Fibroblast of skin of left biceps (primary cell): ENCODE measurements around the gene NDUFAF3.
A peak's percentile ranks its signal among the peaks of the same experiment; 100 is the strongest.
"Not testable (repeated sequence)": the region's sequence is repeated elsewhere in the genome, so short reads cannot be mapped to it uniquely, and the experiment has no call there.

Experiments
- DNase-seq, 2 experiments: peaks; one replicate each; pipeline ENCODE4 v3.0.0-alpha.2; 2013; ENCODE audit warnings: low read depth in 2 of 2

NDUFAF3 gene

GRCh38 chr3:48999085-48999858, 22.6 kb upstream of the NDUFAF3 start:
- no peak for DNase-seq

- DNase-seq: no peak
These were observed 20.8 kb upstream of the NDUFAF3 start for GRCh38 chr3:49001155-49001554.

- DNase-seq: no peak
These were observed 17.3 kb upstream of the NDUFAF3 start for GRCh38 chr3:49004352-49005302.

- no peak for DNase-seq
These were observed 16.6 kb upstream of the NDUFAF3 start for GRCh38 chr3:49005303-49005680.

GRCh38 chr3:49005998-49006397, 15.9 kb upstream of the NDUFAF3 start:
- no peak for DNase-seq

DNA sequence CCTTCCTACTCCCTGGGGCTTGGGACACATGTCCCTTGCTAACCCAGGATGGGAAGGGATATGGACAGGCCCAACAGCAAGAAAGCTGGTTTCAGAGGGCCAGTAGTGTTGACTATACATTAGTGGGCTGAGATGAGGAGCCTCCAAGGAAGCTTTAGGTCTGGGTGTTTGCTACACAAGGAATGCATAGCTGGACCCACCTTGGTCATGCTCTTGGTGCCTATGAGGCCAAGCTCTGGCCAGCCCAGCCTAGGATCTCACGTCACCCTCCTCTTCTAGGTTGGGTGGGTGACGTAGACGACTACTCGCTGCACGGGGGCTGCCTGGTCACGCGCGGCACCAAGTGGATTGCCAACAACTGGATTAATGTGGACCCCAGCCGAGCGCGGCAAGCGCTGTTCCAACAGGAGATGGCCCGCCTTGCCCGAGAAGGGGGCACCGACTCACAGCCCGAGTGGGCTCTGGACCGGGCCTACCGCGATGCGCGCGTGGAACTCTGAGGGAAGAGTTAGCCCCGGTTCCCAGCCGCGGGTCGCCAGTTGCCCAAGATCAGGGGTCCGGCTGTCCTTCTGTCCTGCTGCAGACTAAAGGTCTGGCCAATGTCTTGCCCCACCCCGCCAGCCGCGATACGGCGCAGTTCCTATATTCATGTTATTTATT, 15.4 kb upstream of the NDUFAF3 start:
- DNase-seq: no peak

DNA sequence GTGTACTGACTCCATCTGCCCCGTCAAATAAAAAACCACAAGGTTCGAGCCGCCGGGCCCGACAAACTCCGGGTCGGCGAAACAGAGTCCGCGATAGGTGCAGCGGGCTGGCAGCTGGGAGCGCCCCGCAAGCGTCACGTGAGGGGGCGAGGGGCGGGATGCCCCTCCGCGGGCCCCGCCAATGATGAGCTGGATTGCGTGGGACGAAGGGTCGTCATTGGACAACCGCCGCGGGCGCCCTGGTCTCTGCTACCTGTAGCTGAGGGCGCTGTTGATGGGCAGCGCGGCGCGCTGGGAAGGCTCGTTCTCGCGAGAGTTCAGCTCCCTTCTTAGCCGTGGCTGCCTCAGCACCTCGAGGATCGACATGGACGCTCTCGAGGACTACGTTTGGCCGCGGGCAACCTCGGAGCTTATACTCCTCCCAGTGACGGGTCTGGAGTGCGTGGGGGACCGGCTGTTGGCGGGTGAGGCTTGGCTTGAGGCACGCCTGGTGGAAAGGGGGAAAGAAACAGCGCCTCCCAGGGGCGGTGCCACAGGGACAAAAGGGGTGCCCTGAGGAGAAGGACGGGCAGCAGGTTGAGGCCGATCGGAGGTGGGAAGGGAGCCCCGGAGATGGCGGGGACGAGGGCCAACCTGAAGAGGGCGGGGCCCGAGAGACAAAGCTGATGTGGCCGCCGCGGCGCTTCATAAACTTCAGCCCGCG, 14.7 kb upstream of the NDUFAF3 start, which contains the start of gene WDR6:
TSS of gene WDR6 (plus strand) at position 324 of the 703 bp plus-strand sequence. CDS start at position 365, 41 bp downstream.
- DNase-seq: peak; percentile 94

DNA sequence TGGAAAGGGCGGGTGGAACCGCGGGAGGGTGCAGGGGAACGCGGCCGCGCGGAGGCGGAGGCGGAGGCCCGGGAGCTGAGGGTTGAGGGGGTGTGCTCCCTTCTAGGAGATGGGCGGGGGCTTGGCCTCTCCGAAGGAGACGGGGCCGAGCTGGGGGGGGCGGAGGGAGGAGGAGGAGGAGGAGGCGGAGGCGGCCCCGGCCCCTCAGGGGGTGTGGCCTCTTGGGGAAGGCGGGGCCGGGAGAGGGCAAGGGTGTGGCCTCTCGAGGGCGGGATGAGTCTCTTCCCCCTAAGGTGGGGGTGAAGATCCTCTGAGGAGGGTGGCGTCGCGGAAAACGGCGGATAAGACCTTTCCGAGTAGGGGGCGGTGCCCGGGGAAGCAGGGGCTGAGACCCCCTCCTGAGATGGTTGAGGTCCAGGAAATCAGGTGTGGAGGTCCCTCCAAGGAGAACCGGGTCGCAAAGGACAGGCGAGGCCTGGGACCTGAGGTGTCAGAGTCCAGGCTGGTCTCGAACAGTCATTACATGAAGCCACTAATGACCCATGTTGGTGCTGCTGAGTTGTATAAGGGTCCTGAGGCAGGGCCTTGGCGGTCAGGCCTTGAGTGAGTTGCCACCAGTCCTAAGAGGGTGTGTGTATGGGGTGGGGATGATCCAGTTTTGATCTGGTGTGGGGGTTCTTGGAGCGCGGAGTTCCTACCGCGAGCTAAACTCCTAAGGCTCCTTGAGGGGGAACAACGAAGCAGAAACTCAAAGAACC, 14.0 kb upstream of the NDUFAF3 start:
- DNase-seq: peak; percentile 74 to 80

GRCh38 chr3:49008627-49009026, 13.3 kb upstream of the NDUFAF3 start:
- DNase-seq: not testable (repeated sequence)

DNA sequence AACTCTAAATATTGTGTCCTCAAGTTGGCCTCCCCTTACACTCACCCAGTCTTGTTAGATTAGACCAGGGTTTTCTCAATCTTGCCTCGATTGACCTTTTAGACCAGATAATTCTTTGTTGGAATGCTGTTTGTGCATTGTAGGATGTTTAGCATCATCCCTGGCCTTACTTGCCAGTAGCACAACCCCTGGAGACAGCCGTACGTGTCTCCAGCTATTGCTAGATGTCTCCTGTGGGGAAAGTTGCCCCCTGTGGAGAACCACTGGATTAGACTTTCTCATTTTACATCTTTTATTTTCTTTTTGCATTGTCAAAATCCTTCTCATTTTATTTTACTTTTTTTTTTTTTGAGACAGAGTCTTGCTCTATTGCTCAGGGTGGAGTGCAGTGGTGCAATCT, 12.5 kb upstream of the NDUFAF3 start:
- DNase-seq: no peak

- DNase-seq: no peak
These were observed 9.4 kb upstream of the NDUFAF3 start for GRCh38 chr3:49012441-49013017.

- no peak for DNase-seq
These were observed 8.7 kb upstream of the NDUFAF3 start for GRCh38 chr3:49013113-49013737.

DNA sequence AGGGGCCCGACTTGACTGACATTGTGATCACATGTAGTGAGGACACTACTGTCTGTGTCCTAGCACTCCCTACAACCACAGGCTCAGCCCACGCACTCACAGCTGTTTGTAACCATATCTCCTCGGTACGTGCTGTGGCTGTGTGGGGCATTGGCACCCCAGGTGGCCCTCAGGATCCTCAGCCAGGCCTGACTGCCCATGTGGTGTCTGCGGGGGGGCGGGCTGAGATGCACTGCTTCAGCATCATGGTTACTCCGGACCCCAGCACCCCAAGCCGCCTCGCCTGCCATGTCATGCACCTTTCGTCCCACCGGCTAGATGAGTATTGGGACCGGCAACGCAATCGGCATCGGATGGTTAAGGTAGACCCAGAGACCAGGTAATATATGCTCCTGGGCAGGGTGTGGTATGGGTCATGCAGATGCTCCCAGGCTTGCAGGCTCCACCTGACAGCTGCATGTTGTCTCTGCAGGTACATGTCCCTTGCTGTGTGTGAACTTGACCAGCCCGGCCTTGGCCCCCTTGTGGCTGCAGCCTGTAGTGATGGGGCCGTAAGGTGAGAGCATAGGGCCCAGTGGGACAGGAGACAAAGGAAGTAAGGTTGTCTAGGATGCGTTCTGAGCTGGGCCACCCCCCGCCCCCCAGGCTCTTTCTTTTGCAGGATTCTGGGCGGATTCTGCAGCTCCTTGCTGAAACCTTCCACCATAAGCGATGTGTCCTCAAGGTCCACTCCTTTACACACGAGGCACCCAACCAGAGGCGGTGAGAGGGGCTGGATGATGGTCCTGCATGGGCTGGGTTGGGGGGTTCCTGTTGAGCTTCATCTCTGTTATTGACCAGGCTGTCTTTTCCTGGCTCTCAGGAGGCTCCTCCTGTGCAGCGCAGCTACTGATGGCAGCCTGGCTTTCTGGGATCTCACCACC, 7.9 kb upstream of the NDUFAF3 start:
- no peak for DNase-seq

GRCh38 chr3:49015072-49015471, 6.8 kb upstream of the NDUFAF3 start:
- DNase-seq: no peak

DNA sequence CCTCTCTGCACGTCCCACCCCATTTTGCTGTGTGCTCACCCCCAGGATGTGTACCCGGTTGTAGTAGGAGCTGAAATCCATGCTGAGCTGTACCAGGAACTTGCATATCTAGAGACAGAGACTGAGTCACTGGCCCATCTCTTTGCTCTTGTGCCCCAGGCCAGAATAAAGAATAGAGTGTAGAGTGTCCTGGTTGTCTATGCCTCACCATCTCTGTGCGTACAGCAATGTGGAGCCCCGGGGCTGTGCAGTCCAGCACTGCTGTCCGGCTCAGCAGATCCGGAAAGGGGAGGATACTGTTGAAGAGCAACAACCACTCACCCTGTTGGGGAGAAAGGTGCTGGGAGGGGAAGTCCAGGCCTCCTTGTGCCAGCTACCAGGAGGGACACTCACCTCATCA, 6.2 kb upstream of the NDUFAF3 start:
- DNase-seq: no peak

GRCh38 chr3:49016414-49017228, 5.3 kb upstream of the NDUFAF3 start:
- DNase-seq: no peak

DNA sequence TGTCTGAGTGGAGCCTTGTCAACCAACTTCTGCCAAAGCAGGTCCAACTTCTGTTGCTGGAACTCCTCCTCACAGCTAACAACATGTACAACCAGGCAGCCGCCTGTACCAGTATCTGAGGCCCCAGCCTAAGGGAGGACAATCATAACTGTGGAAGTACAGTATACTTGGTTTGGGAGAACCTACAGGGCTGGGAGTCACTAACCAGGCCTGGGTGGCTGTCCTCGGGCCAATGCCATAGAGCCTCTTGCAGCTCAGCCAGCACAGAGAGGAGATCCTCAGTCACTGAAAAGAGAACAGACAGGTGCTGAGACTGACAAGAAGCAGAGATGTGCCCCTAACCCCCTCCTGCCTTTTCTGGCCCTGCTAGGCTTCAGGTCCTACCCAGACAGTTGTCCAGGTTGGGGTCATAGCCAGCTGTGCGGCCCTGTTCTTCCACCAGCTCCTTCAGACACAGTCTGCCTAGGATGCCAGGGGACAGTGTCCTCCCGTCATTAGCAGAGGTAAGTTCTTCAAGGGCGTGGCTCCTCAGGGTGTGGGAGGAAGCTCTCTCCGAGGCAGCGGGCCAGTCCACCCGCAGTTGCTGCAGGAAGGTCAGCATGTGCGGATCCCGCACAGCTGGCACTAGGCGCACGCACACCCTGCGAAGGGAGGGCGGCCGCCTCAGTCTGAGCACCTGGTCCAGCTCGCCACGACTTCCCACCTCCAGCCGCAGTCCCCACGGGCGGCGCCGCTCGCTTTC, 4.5 kb upstream of the NDUFAF3 start:
- DNase-seq: no peak
